Measurements from ENCODE around the gene KRAS.

GRCh38 chr12:25283006-25283405 lies 32.3 kb upstream of the KRAS start:
- TF ChIP-seq POLR2AphosphoS5 (IDR thresholded peaks at IDR 0.05; ENCODE audit: low read depth, low read length) = no peak
- TF ChIP-seq POLR2A (IDR thresholded peaks at IDR 0.05; ENCODE audit: low read depth, low read length) = no peak
- TF ChIP-seq TAF1 (IDR thresholded peaks at IDR 0.05; ENCODE audit: low read depth, low read length) = no peak
- TF ChIP-seq POU2F2 (IDR thresholded peaks at IDR 0.05; ENCODE audit: low read depth, low read length) = no peak

Measured in GM12891 (cell line).